GM13976 (cell line): ENCODE data around the gene CIB4.

Source experiments
- DNase-seq: peaks from one replicate; pipeline ENCODE4 v3.0.0; 2012; ENCODE audit warnings: low spot score
- CTCF ChIP-seq: IDR thresholded peaks from 2 replicates; pipeline ENCODE4 v1.5.1; 2012; ENCODE audit warnings: borderline replicate concordance, mild to moderate bottlenecking; ENCODE audit not compliant: insufficient read depth; ENCODE audit errors: extremely low read depth, missing control alignments, control extremely low read depth
- in situ Hi-C: fragments of 300-500 bp; cut with MboI; formaldehyde crosslinking; loops from one replicate; pipeline ENCODE4 v1.12.0; 2022; ENCODE audit warnings: low sequenced_read_pairs, mixed read lengths, inconsistent platforms; ENCODE audit not compliant: unreplicated experiment

The CIB4 gene

GRCh38 chr2:26627350-26628105 is 13.6 kb downstream of the CIB4 start:
- in situ Hi-C loops = no loop called here
- TF ChIP-seq CTCF = no peak
- no peak for DNase-seq

GRCh38 chr2:26626606-26627005 is 14.6 kb downstream of the CIB4 start:
- in situ Hi-C loops = no loop called here
- DNase-seq = no peak
- TF ChIP-seq CTCF = no peak

- no peak for TF ChIP-seq CTCF
Observed at GRCh38 chr2:26623541-26624495, 17.3 kb downstream of the CIB4 start.

GRCh38 chr2:26621469-26622199 is 19.5 kb downstream of the CIB4 start:
- in situ Hi-C loops = no loop called here
- no peak for DNase-seq
- TF ChIP-seq CTCF = no peak

More at GRCh38 chr2:26623541-26624495, 17.3 kb downstream of the CIB4 start:
- no peak for DNase-seq
- in situ Hi-C loops = no loop called here

- in situ Hi-C loops = no loop called here
- DNase-seq = no peak
- TF ChIP-seq CTCF = no peak
Observed at GRCh38 chr2:26620031-26620605, 21.0 kb downstream of the CIB4 start.

GRCh38 chr2:26619521-26619951 is 21.6 kb downstream of the CIB4 start:
- in situ Hi-C loops = no loop called here
- DNase-seq = no peak
- no peak for TF ChIP-seq CTCF
